HG03064 (cell line): Measurements from ENCODE around the gene DNAAF9.

Experiments used
- ATAC-seq: cut with Tn5 transposase; IDR thresholded peaks from one replicate; pipeline ENCODE4 v1.9.1; 2021; ENCODE audit warnings: low read depth; ENCODE audit not compliant: unreplicated experiment

Gene DNAAF9

GRCh38 chr20:3412600-3413392, 5.3 kb upstream of the DNAAF9 start:
- ATAC-seq: no peak

GRCh38 chr20:3410464-3410863, 3.0 kb upstream of the DNAAF9 start:
- no peak for ATAC-seq

- ATAC-seq: no peak
Observed at GRCh38 chr20:3409417-3409816, 1.9 kb upstream of the DNAAF9 start.

- no peak for ATAC-seq
Observed at GRCh38 chr20:3407771-3408637, 535 bp upstream of the DNAAF9 start.

GRCh38 chr20:3406481-3407039, 909 bp downstream of the DNAAF9 start:
- no peak for ATAC-seq

- ATAC-seq: no peak
Observed at GRCh38 chr20:3405696-3406358, 1.6 kb downstream of the DNAAF9 start.

- ATAC-seq: no peak
Observed at GRCh38 chr20:3405139-3405538, 2.3 kb downstream of the DNAAF9 start.

- no peak for ATAC-seq
Observed at GRCh38 chr20:3404402-3404801, 3.1 kb downstream of the DNAAF9 start.

- no peak for ATAC-seq
Observed at GRCh38 chr20:3403741-3404140, 3.7 kb downstream of the DNAAF9 start.

GRCh38 chr20:3402453-3402852, 5.0 kb downstream of the DNAAF9 start:
- no peak for ATAC-seq

- ATAC-seq: no peak
Observed at GRCh38 chr20:3400260-3401155, 7.0 kb downstream of the DNAAF9 start.

GRCh38 chr20:3398681-3399252, 8.7 kb downstream of the DNAAF9 start:
- no peak for ATAC-seq

GRCh38 chr20:3396492-3396891, 11.0 kb downstream of the DNAAF9 start:
- no peak for ATAC-seq

GRCh38 chr20:3392756-3393155, 14.7 kb downstream of the DNAAF9 start:
- ATAC-seq: no peak

GRCh38 chr20:3390759-3391425, 16.6 kb downstream of the DNAAF9 start:
- no peak for ATAC-seq

- no peak for ATAC-seq
Observed at GRCh38 chr20:3383878-3384495, 23.5 kb downstream of the DNAAF9 start.

- no peak for ATAC-seq
Observed at GRCh38 chr20:3382836-3383235, 24.6 kb downstream of the DNAAF9 start.

GRCh38 chr20:3380228-3381070, 27.0 kb downstream of the DNAAF9 start:
- ATAC-seq: no peak
